GM18907 (cell line): ENCODE measurements around the gene SULT1C2.
"Not testable (repeated sequence)": the region's sequence is repeated elsewhere in the genome, so short reads cannot be mapped to it uniquely, and the experiment has no call there.

ENCODE experiments used
- ATAC-seq: cut with Tn5 transposase; IDR thresholded peaks from one replicate; pipeline ENCODE4 v1.9.1; 2021; ENCODE audit warnings: mild to moderate bottlenecking, moderate library complexity; ENCODE audit not compliant: unreplicated experiment

The SULT1C2 gene

DNA sequence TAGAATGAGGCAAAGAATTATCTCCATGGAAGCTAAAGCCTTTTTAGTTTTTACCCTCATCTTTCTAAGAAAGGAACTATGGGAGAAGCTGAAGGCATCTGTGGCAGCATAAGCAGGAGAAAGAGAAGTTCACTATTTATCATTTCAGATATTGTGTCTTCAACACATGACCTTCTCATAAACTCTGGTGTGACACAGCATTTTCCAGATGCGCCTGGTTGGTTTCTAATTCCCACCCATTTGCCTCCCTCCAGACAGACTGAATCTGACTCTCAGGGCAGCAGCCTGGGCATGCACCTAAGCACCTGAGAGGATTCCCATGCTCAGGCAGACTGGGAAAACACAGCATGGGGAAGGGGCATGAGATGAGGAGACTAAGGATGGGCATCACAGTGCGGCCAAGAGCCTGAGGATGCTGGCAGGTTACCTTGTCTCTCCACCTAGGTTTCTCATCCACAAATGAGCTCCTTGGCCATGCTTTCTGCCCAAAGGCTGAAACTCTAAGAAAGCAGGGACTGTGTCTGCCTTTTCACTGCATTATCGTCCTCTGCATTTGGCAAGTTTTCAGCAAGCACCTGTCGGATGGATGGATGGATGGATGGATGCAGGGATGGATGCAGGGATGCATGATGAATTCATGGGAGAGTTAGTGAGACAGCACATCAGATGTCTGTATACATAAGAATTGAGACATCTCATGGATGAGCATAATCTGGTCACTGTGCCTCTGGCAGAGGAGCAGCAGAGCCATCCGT is 60.3 kb downstream of the SULT1C2 start:
- no peak for ATAC-seq

DNA sequence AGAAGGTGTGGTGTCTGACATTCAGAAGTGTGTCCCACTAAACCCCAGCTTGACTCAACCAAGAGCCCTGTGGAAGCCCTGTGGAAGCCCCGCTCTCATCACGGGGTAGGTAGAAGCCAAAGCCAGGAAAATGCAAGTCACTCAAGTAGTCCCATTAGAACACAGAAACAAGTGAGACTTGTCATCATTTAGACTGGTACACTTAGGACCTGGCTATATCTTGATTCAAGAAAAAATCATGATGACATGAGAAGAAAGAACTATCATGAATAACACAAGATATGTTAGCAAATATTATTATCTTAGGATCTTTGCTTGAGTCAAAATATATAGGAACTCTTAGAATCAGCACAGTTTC is 60.9 kb downstream of the SULT1C2 start:
- ATAC-seq = no peak

GRCh38 chr2:108351889-108352288 is 63.2 kb downstream of the SULT1C2 start:
- ATAC-seq = no peak

DNA sequence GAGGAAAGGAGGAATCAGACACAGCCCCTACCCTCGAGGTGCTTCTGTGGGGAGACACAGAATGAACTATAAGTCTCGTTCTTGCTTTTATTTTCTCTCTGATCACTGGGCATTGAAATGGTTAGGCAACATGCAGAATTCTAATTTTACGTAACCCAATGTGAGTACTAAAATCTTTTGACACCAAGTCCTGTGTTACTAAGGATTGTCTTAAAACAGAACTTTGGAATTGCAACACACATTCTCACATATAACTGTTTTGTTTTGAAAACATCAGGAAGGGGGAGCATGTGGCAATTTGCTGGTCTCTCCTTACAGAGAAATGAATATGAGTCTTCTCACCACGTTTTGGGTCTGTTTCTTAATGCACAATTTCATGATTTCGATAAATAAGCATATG is 65.4 kb downstream of the SULT1C2 start:
- ATAC-seq = no peak

GRCh38 chr2:108355906-108356734 is 67.4 kb downstream of the SULT1C2 start:
- no peak for ATAC-seq

- not testable (repeated sequence) for ATAC-seq
These were observed 70.6 kb downstream of the SULT1C2 start for GRCh38 chr2:108359336-108359735.
